B cell (primary cell): ENCODE results near the gene VEGFB. TPM values are rescaled to one million over a fixed set of nuclear protein-coding genes. Genes with fewer than 3 reads are reported as not detected.

ENCODE experiments used
- ATAC-seq: fragments of 200-7000 bp; cut with Tn5 transposase; one replicate; pipeline ENCODE4 v1.10.0; 2021; ENCODE audit warnings: low read depth, mild to moderate bottlenecking, moderate number of reproducible peaks, moderate library complexity
- CTCF ChIA-PET: fragments of 350-600 bp; sonication (Branson Sonifier 250); formaldehyde crosslinking; loops from one replicate; lab custom pipeline; 2021; ENCODE audit warnings: antibody characterized with exemption, inconsistent platforms; lab: Charles Lee
- POLR2A ChIA-PET: fragments of 350-600 bp; sonication (Branson Sonifier 250); formaldehyde crosslinking; loops from one replicate; lab custom pipeline; 2021; ENCODE audit warnings: antibody characterized with exemption; lab: Charles Lee
- DNase-seq: peaks from one replicate; pipeline ENCODE4 v3.0.0; 2013
- H2AFZ ChIP-seq: 2 replicates; pipeline ENCODE4 v1.6.1; 2012; ENCODE audit warnings: mild to moderate bottlenecking, low read depth, low read length; ENCODE audit not compliant: insufficient read depth, poor library complexity, severe bottlenecking
- H3K27ac ChIP-seq, 2 donors: 1 replicate in 1 of 2; 2 replicates in 1 of 2; pipeline ENCODE4 v1.5.1; 2012 to 2013; ENCODE audit warnings: low read length in 2 of 2, mild to moderate bottlenecking in 2 of 2, moderate library complexity in 1 of 2
- H3K27me3 ChIP-seq, 4 experiments: fragments of 200-600 bp in 1 of 4; sonication (generic) in 1 of 4; replicated peaks in 1 of 4; 1 replicate in 2 of 4; 2 replicates in 2 of 4; pipeline versions ENCODE4 v1.6.1 to v1.7.0; 2013 to 2016; ENCODE audit warnings: low read length in 3 of 4, mild to moderate bottlenecking in 2 of 4, mixed read lengths in 1 of 4, moderate library complexity in 1 of 4; ENCODE audit not compliant: insufficient read depth in 4 of 4, control insufficient read depth in 3 of 4; ENCODE audit errors: control extremely low read depth in 1 of 4
- H3K36me3 ChIP-seq, 2 experiments: replicated peaks in 1 of 2; 1 replicate in 1 of 2; 2 replicates in 1 of 2; pipeline versions ENCODE4 v1.6.1 to v1.7.1; 2013; ENCODE audit warnings: low read length in 1 of 2; ENCODE audit not compliant: insufficient read depth in 2 of 2, control insufficient read depth in 1 of 2; ENCODE audit errors: control extremely low read depth in 1 of 2, extremely low read depth in 1 of 2
- H3K4me1 ChIP-seq, 2 donors: fragments of 200-600 bp in 1 of 2; sonication (generic) in 1 of 2; 1 replicate in 1 of 2; 2 replicates in 1 of 2; pipeline versions ENCODE4 v1.5.1 to v1.6.1; 2013 to 2017; ENCODE audit warnings: low read length in 2 of 2; ENCODE audit not compliant: control insufficient read depth in 2 of 2, insufficient read depth in 2 of 2
- H3K4me2 ChIP-seq: replicated peaks from 2 replicates; pipeline ENCODE3; 2012; ENCODE audit warnings: mild to moderate bottlenecking, low read depth, low read length; ENCODE audit not compliant: poor library complexity, severe bottlenecking
- H3K4me3 ChIP-seq, 5 experiments: fragments of 200-600 bp in 1 of 5; sonication (generic) in 1 of 5; 1 replicate in 3 of 5; 2 replicates in 2 of 5; pipeline versions ENCODE4 v1.5.1 to v1.7.0; 2011 to 2016; ENCODE audit warnings: low read length in 4 of 5, mild to moderate bottlenecking in 4 of 5, low read depth in 2 of 5, control low read depth in 1 of 5, moderate library complexity in 1 of 5; ENCODE audit not compliant: insufficient read depth in 1 of 5; ENCODE audit errors: control extremely low read depth in 1 of 5, extremely low read depth in 1 of 5
- H3K79me2 ChIP-seq: fragments of 200-600 bp; sonication (generic); one replicate; pipeline ENCODE4 v1.6.0; 2016; ENCODE audit warnings: low read length; ENCODE audit not compliant: control insufficient read depth, insufficient read depth
- H3K9ac ChIP-seq: fragments of 200-600 bp; sonication (generic); 2 replicates; pipeline ENCODE4 v1.6.1; 2017; ENCODE audit warnings: mild to moderate bottlenecking, low read length, moderate library complexity
- H3K9me3 ChIP-seq, 3 donors: one replicate each; pipeline versions ENCODE4 v1.6.1 to v1.7.1; 2013; ENCODE audit warnings: low read length in 2 of 3; ENCODE audit not compliant: control insufficient read depth in 2 of 3, insufficient read depth in 1 of 3; ENCODE audit errors: control extremely low read depth in 1 of 3
- H4K20me1 ChIP-seq: 2 replicates; pipeline ENCODE4 v1.6.0; 2012; ENCODE audit warnings: mild to moderate bottlenecking, low read length; ENCODE audit not compliant: insufficient read depth, control insufficient read depth, poor library complexity, severe bottlenecking
- H3K27ac Mint-ChIP-seq: one replicate; pipeline ENCODE4 v1.8.0; 2021; ENCODE audit warnings: mixed read lengths
- H3K27me3 Mint-ChIP-seq: one replicate; pipeline ENCODE4 v1.8.0; 2021; ENCODE audit warnings: mixed read lengths
- H3K4me1 Mint-ChIP-seq: one replicate; pipeline ENCODE4 v1.8.0; 2021; ENCODE audit warnings: mixed read lengths
- H3K4me3 Mint-ChIP-seq: one replicate; pipeline ENCODE4 v1.8.0; 2021; ENCODE audit warnings: mixed read lengths
- H3K9me3 Mint-ChIP-seq: one replicate; pipeline ENCODE4 v1.8.0; 2022; ENCODE audit warnings: mixed read lengths; ENCODE audit not compliant: insufficient read depth
- CTCF ChIP-seq: fragments of 200-600 bp; IDR thresholded peaks from one replicate; pipeline ENCODE4 v1.8.0; 2022; ENCODE audit warnings: antibody characterized with exemption, mild to moderate bottlenecking
- EZH2 ChIP-seq: IDR thresholded peaks from 2 replicates; pipeline ENCODE4 v1.6.1; 2012; ENCODE audit warnings: borderline replicate concordance, low read depth, mild to moderate bottlenecking, moderate library complexity, low read length; ENCODE audit not compliant: insufficient read depth, poor library complexity, severe bottlenecking
- WGBS: methylation state at CpG from one replicate; pipeline ENCODE4 v1.1.5; 2013; ENCODE audit warnings: missing lambda C conversion rate; ENCODE audit not compliant: insufficient coverage; 5-methylcytosine and 5-hydroxymethylcytosine counted together
- intact Hi-C: fragments of 100-400 bp; cut with micrococcal nuclease; formaldehyde crosslinking; loops from one replicate; pipeline ENCODE4 v1.10.0; 2022
- polyA plus RNA-seq: library from polyadenylated mRNA; depleted of rRNA; stranded (reverse); fragments of >200 nt; gene quantifications from 2 replicates; pipeline ENCODE4 v1.2.3, GENCODE V29; 2012
- total RNA-seq, 2 donors: library from RNA; stranded (reverse); fragments of 120-200 nt in 1 of 2; gene quantifications; 1 replicate in 1 of 2; 2 replicates in 1 of 2; pipeline versions ENCODE4 v1.2.3 to v1.2.4, GENCODE V29; 2013 to 2022

Gene VEGFB
- total and polyA plus RNA-seq, 2 donors (not counting 1 experiment from before 2014, with no cell fraction given), result 56.4 to 152 TPM

- Histone ChIP-seq H3K9ac (peak overlapping the region; percentile 100), H3K4me2 (peak overlapping the region; percentile 97), H3K27me3 (peaks cover 0 to 11% (median 5%) of the 10 kb centered on the region in 4 experiments), H3K9me3 (peaks cover 0 to 5% (median 0%) of the 10 kb centered on the region in 3 donors), H3K79me2 (peaks cover 37% of the 10 kb centered on the region), H3K4me3 (peak overlapping the region in 4 of 5 experiments; percentile 84 to 97 (median 93)), H3K27ac (peak overlapping the region; percentile 58 to 100), H2AFZ (peak overlapping the region; percentile 74), H3K36me3 (peaks cover 0 to 7% of the 10 kb centered on the region in 2 experiments), H3K4me1 (peaks cover 15 to 19% of the 10 kb centered on the region in 2 donors), H4K20me1 (peaks cover 22% of the 10 kb centered on the region)
- Mint-ChIP-seq H3K4me3 (peak overlapping the region; percentile 88), H3K27me3 (peaks cover 6% of the 10 kb centered on the region), H3K27ac (peak overlapping the region; percentile 75), H3K4me1 (peaks cover 24% of the 10 kb centered on the region), H3K9me3 (no peaks in the 10 kb centered on the region)
- ChIA-PET CTCF (interaction anchor here (0.6 to 4.6 kb wide), 10 partner anchors 15 to 82 kb away, joined by 3 to 33 read pairs (median 6); partner anchors contain the start of genes CATSPERZ, FERMT3, PLCB3 and PRDX5), POLR2A (interaction anchor here (1.3 to 5.7 kb wide), 7 partner anchors 14 to 78 kb away, joined by 3 to 67 read pairs (median 6); partner anchors contain the start of genes CATSPERZ, FKBP2, PLCB3 and PRDX5)
- DNase-seq (peak; percentile 56), ATAC-seq (no peak)
- TF ChIP-seq EZH2 (no peak), CTCF (no peak)
- intact Hi-C loops, result loop anchor here (1.0 to 2.0 kb wide), 7 partner anchors 16 to 101 kb away; partner anchors contain the start of genes DNAJC4, ESRRA, FKBP2 and PPP1R14B
- 63% methylated on average over 17 of the region's 40 CpGs for WGBS
These were observed 51.8 kb downstream of the VEGFB start for GRCh38 chr11:64285885-64286800.
